Bladder microvascular endothelial cell (primary cell): ENCODE data around the gene CDKN2AIPNL. TPM values are rescaled to one million over a fixed set of nuclear protein-coding genes. Genes with fewer than 3 reads are reported as not detected.

Experiments
- total RNA-seq: library from RNA; depleted of rRNA; stranded (reverse); fragments of >200 nt; gene quantifications from 2 replicates; pipeline ENCODE4 v1.2.3, GENCODE V29; 2014

Gene CDKN2AIPNL
- total RNA-seq = 23.7 and 33.4 TPM in 2 replicates

GRCh38 chr5:134411546-134412266 lies at the start of gene CDKN2AIPNL:
TSS of gene CDKN2AIPNL (minus strand) at chr5:134411881. CDS start at chr5:134411854, 27 bp downstream.

GRCh38 chr5:134370871-134371833 lies 40.5 kb downstream of the CDKN2AIPNL start, which contains the start of gene UBE2B:
TSS of gene UBE2B (plus strand) at chr5:134371569. CDS start at chr5:134371596, 27 bp downstream.

Other genes starting within 250 kb of the CDKN2AIPNL start
- gene SKP1, start 234.9 kb downstream of the CDKN2AIPNL start, total RNA-seq = 124 and 322 TPM in 2 replicates
- 43.4 and 88.9 TPM in 2 replicates for gene PPP2CA, start 185.8 kb downstream of the CDKN2AIPNL start, total RNA-seq
- 0.16 and 0.19 TPM in 2 replicates for gene CDKL3, start 44.7 kb downstream of the CDKN2AIPNL start, total RNA-seq
- 18.0 and 29.0 TPM in 2 replicates for gene UBE2B, start 40.3 kb downstream of the CDKN2AIPNL start, total RNA-seq
- gene JADE2, start 113.8 kb upstream of the CDKN2AIPNL start, total RNA-seq = 14.6 and 33.3 TPM in 2 replicates
- 44.0 and 109 TPM in 2 replicates for gene SAR1B, start 220.9 kb upstream of the CDKN2AIPNL start, total RNA-seq
- 9.2 and 30.8 TPM in 2 replicates for gene SEC24A, start 236.9 kb upstream of the CDKN2AIPNL start, total RNA-seq